Left renal pelvis (tissue), 4 donors: ENCODE measurements around the gene RPTOR. TPM values are rescaled to one million over a fixed set of nuclear protein-coding genes. Genes with fewer than 3 reads are reported as not detected.
"Not testable (repeated sequence)": the region's sequence is repeated elsewhere in the genome, so short reads cannot be mapped to it uniquely, and the experiment has no call there.

ENCODE experiments used
- DNase-seq, 4 donors: peaks; one replicate each; pipeline ENCODE4 v3.0.0-alpha.2; 2013; ENCODE audit warnings: low read depth in 4 of 4, low spot score in 3 of 4
- polyA plus RNA-seq, 4 donors: library from polyadenylated mRNA; unstranded; fragments of 120-200 nt; gene quantifications; one replicate each; pipeline ENCODE4 v1.2.1, GENCODE V29; 2013; ENCODE audit not compliant: insufficient read length in 4 of 4

The RPTOR gene
- polyA plus RNA-seq, 4 donors = 15.1 to 21.2 (median 16.9) TPM

GRCh38 chr17:80755650-80756405 is 211.2 kb downstream of the RPTOR start:
- DNase-seq = no peak

- DNase-seq = no peak
These were observed 214.1 kb downstream of the RPTOR start for GRCh38 chr17:80758481-80759376.

GRCh38 chr17:80759377-80759673 is 214.7 kb downstream of the RPTOR start:
- DNase-seq = no peak

- DNase-seq = no peak
These were observed 215.9 kb downstream of the RPTOR start for GRCh38 chr17:80760511-80760911.

- no peak for DNase-seq
These were observed 216.7 kb downstream of the RPTOR start for GRCh38 chr17:80761110-80761871.

GRCh38 chr17:80762076-80762475 is 217.4 kb downstream of the RPTOR start:
- no peak for DNase-seq

- no peak for DNase-seq
These were observed 218.7 kb downstream of the RPTOR start for GRCh38 chr17:80763293-80763867.

- not testable (repeated sequence) for DNase-seq
These were observed 220.0 kb downstream of the RPTOR start for GRCh38 chr17:80764627-80765145.

- DNase-seq = no peak
These were observed 220.8 kb downstream of the RPTOR start for GRCh38 chr17:80765241-80765961.

GRCh38 chr17:80766290-80766855 is 221.7 kb downstream of the RPTOR start:
- DNase-seq = no peak

- no peak for DNase-seq
These were observed 223.8 kb downstream of the RPTOR start for GRCh38 chr17:80768389-80768788.

- no peak for DNase-seq
These were observed 224.3 kb downstream of the RPTOR start for GRCh38 chr17:80768936-80769335.

GRCh38 chr17:80769516-80769915 is 224.9 kb downstream of the RPTOR start:
- no peak for DNase-seq

- DNase-seq = no peak
These were observed 225.4 kb downstream of the RPTOR start for GRCh38 chr17:80769936-80770625.

- DNase-seq = no peak
These were observed 226.4 kb downstream of the RPTOR start for GRCh38 chr17:80770881-80771611.

- no peak for DNase-seq
These were observed 227.0 kb downstream of the RPTOR start for GRCh38 chr17:80771612-80772005.

GRCh38 chr17:80772906-80773242 is 228.2 kb downstream of the RPTOR start:
- no peak for DNase-seq

- no peak for DNase-seq
These were observed 228.8 kb downstream of the RPTOR start for GRCh38 chr17:80773243-80773991.
